Left ventricle myocardium inferior (tissue), 1 donor: Measurements from ENCODE around the gene KLB. TPM values are rescaled to one million over a fixed set of nuclear protein-coding genes. Genes with fewer than 3 reads are reported as not detected.
"Not testable (repeated sequence)": the region's sequence is repeated elsewhere in the genome, so short reads cannot be mapped to it uniquely, and the experiment has no call there.

Experiments
- DNase-seq: peaks from one replicate; pipeline ENCODE4 v3.0.0-alpha.2; 2020
- H3K27ac ChIP-seq: fragments of 200-600 bp; replicated peaks from 2 replicates; pipeline ENCODE4 v1.8.0; 2021
- H3K27me3 ChIP-seq: fragments of 200-600 bp; 2 replicates; pipeline ENCODE4 v1.8.0; 2021; ENCODE audit warnings: low read depth
- H3K36me3 ChIP-seq: fragments of 200-600 bp; 2 replicates; pipeline ENCODE4 v1.8.0; 2021
- H3K4me1 ChIP-seq: fragments of 200-600 bp; 2 replicates; pipeline ENCODE4 v1.8.0; 2021
- H3K4me3 ChIP-seq: fragments of 200-600 bp; 2 replicates; pipeline ENCODE4 v1.8.0; 2021; ENCODE audit warnings: mild to moderate bottlenecking, moderate library complexity
- H3K9me3 ChIP-seq: fragments of 200-600 bp; replicated peaks from 2 replicates; pipeline ENCODE4 v1.8.0; 2021
- intact Hi-C: fragments of 100-400 bp; cut with micrococcal nuclease; formaldehyde crosslinking; loops from one replicate; pipeline ENCODE4 v1.11.0; 2022
- long read RNA-seq: library from polyadenylated mRNA; unstranded; transcript quantifications from one replicate; pipeline ENCODE4 v2.0.0, GENCODE V29; 2021
- total RNA-seq: library from RNA; stranded (reverse); fragmentation: NEBNext Ultra II Directional; extraction: Animal tissue kit (Norgen Biotek cat#: 25700); gene quantifications from one replicate; pipeline ENCODE4 v1.2.1, GENCODE V29; 2021
- TF ChIP-seq, protein P1 (sequence below): fragments of 200-600 bp; IDR thresholded peaks from 2 replicates; pipeline ENCODE4 v1.8.0; 2021; ENCODE audit warnings: antibody characterized with exemption, mild to moderate bottlenecking, borderline replicate concordance
- donor health status: DM: no; HTN: yes; CAD: no; lungs with severe emphysema.

Gene KLB
- not detected for total RNA-seq
- long read RNA-seq: 0 reads

DNA sequence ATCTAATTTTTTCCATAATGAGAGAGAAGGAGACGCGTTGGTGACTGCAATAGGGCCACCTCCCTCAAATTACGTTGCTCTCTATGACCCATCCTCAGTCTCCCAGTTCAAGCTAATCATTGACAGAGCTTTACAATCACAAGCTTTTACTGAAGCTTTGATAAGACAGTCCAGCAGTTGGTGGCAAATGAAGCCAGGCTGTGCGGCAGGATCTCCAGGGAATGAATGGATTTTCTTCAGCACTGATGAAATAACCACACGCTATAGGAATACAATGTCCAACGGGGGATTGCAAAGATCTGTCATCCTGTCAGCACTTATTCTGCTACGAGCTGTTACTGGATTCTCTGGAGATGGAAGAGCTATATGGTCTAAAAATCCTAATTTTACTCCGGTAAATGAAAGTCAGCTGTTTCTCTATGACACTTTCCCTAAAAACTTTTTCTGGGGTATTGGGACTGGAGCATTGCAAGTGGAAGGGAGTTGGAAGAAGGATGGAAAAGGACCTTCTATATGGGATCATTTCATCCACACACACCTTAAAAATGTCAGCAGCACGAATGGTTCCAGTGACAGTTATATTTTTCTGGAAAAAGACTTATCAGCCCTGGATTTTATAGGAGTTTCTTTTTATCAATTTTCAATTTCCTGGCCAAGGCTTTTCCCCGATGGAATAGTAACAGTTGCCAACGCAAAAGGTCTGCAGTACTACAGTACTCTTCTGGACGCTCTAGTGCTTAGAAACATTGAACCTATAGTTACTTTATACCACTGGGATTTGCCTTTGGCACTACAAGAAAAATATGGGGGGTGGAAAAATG is at the start of gene KLB:
Gene KLB, plus strand, starts transcription at position 168 of the 821 bp plus-strand sequence. Its CDS starts 20 bp downstream, at position 188.
- Histone ChIP-seq H3K4me3 (no peak within 1 kb of the TSS), H3K36me3 (no peaks in the 10 kb centered on the region), H3K4me1 (no peaks in the 10 kb centered on the region), H3K9me3 (no peaks in the 10 kb centered on the region), H3K27me3 (peaks cover 5% of the 10 kb centered on the region), H3K27ac (no peak within 1 kb of the TSS)
- intact Hi-C loops: no loop called here
- TF ChIP-seq, protein P1, sequence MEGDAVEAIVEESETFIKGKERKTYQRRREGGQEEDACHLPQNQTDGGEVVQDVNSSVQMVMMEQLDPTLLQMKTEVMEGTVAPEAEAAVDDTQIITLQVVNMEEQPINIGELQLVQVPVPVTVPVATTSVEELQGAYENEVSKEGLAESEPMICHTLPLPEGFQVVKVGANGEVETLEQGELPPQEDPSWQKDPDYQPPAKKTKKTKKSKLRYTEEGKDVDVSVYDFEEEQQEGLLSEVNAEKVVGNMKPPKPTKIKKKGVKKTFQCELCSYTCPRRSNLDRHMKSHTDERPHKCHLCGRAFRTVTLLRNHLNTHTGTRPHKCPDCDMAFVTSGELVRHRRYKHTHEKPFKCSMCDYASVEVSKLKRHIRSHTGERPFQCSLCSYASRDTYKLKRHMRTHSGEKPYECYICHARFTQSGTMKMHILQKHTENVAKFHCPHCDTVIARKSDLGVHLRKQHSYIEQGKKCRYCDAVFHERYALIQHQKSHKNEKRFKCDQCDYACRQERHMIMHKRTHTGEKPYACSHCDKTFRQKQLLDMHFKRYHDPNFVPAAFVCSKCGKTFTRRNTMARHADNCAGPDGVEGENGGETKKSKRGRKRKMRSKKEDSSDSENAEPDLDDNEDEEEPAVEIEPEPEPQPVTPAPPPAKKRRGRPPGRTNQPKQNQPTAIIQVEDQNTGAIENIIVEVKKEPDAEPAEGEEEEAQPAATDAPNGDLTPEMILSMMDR: no peak
- no peak for DNase-seq

GRCh38 chr4:39357002-39357401 is 49.7 kb upstream of the KLB start:
- no peak overlapping the region for H3K4me3 ChIP-seq

DNA sequence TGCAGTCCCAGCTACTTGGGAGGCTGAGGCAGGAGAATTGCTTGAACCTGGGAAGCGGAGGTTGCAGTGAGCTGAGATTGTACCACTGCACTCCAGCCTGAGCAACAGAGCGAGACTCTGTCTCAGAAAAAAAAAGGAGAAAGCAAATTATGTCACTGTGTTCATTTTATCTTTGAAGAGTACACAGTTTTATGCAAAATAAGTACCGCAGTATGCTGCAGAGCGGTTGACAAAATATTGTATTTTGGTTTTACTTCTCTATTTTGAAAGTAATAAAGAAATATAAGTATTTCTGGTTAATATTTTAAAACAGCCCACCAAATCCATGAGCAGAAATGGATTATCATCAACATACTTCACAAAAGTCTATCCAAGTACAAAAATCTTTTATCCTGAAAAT is 46.1 kb upstream of the KLB start:
- intact Hi-C loops, H3K27me3 ChIP-seq: not testable (repeated sequence)

More at GRCh38 chr4:39357002-39357401, 49.7 kb upstream of the KLB start:
- Histone ChIP-seq H3K36me3 (peaks cover 4% of the 10 kb centered on the region), H3K27me3 (no peaks in the 10 kb centered on the region), H3K27ac (no peak overlapping the region), H3K9me3 (no peaks in the 10 kb centered on the region), H3K4me1 (peaks cover 25% of the 10 kb centered on the region)
- DNase-seq: no peak
- TF ChIP-seq, protein P1: no peak
- intact Hi-C loops: no loop called here

DNA sequence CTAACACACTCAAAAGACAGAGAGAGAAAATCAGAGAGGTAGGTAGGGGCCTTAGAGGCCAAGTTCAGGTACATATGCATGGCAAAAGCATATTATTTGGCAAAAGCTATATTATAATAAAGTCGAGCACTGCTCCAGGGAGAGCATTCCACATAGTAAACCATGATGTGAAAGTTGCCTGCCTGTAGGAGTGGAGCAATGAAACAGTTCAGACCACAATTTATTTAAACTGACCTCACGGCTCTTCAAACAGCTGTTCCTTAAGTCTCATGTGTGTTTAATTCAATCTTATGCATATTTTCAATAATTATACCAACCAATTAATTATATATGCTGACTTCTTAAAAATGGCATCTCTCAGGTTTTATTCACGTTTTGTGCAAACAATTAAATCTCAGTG is 43.9 kb upstream of the KLB start:
- Histone ChIP-seq H3K36me3 (peaks cover 4% of the 10 kb centered on the region), H3K27ac (no peak overlapping the region), H3K27me3 (no peaks in the 10 kb centered on the region), H3K4me1 (peaks cover 33% of the 10 kb centered on the region), H3K9me3 (no peaks in the 10 kb centered on the region), H3K4me3 (no peak overlapping the region)
- intact Hi-C loops: no loop called here
- no peak for DNase-seq
- TF ChIP-seq, protein P1: no peak

More for the DNA sequence above, 46.1 kb upstream of the KLB start:
- not testable (repeated sequence) for H3K4me3 ChIP-seq, H3K27ac ChIP-seq, H3K9me3 ChIP-seq, DNase-seq, H3K36me3 ChIP-seq
- peaks cover 20% of the 10 kb centered on the region for H3K4me1 ChIP-seq

DNA sequence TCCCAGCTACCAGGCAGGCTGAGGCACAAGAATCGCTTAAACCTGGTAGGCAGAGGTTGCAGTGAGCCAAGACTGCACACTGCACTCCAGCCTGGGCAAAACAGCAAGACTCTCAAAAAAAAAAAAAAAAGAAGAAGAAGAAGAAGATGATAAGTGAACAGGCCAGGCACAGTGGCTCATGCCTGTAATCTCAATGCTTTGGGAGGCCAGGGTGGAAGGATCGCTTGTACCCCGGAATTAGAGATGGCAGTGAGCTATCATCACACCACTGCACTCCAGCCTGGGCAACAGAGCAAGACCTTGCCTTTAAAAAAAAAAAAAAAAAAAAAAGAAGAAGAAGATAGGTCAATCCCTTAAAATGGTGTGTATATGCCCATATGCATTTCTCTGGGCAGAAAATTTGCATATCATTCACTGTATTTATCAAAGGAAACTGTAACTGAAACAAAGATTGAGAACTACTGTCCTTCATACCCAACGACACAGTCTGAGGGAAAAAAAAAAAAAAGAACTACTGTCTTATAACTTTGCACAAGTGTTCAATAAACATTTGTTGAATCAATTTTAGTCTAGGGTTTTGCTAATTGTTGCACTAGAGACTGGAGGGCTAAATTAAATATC is 42.8 kb upstream of the KLB start:
- TF ChIP-seq, protein P1: no peak
- H3K4me1 ChIP-seq: peaks cover 33% of the 10 kb centered on the region
- no peak overlapping the region for H3K4me3 ChIP-seq
- no peaks in the 10 kb centered on the region for H3K27me3 ChIP-seq
- intact Hi-C loops: no loop called here
- H3K9me3 ChIP-seq: no peaks in the 10 kb centered on the region
- DNase-seq: no peak
- H3K27ac ChIP-seq: no peak overlapping the region
- peaks cover 4% of the 10 kb centered on the region for H3K36me3 ChIP-seq

DNA sequence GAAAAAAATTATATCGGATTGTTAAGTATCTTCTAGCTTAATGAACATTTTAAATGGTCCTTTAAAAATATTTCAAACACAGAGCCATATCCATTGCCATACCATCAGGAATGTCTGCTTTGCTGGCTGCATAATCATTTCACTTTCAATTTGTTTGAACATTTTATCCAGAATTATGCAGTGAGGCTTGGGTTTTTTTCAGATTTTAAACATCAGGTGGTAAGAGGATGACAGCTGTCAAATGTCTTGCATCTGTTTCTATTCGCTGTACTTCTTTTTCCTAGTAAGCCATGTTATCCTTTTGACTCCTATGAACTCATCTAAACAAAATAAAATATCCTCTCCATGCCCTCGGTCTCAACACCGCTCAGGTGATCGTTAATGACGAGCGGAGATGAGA is 41.4 kb upstream of the KLB start:
- peak overlapping the region; percentile 90 for H3K4me3 ChIP-seq
- intact Hi-C loops: no loop called here
- no peak for DNase-seq
- TF ChIP-seq, protein P1: no peak
- H3K9me3 ChIP-seq: no peaks in the 10 kb centered on the region
- peak overlapping the region; percentile 80 for H3K27ac ChIP-seq
- peaks cover 33% of the 10 kb centered on the region for H3K4me1 ChIP-seq
- no peaks in the 10 kb centered on the region for H3K27me3 ChIP-seq
- peaks cover 4% of the 10 kb centered on the region for H3K36me3 ChIP-seq
